SK-N-SH (cell line): ENCODE data around the gene ST7. TPM values are rescaled to one million over a fixed set of nuclear protein-coding genes. Genes with fewer than 3 reads are reported as not detected.

Experiments used
- CTCF ChIA-PET: fragments of 300-600, 350-600 bp; formaldehyde crosslinking; extraction: SDS; loops from one replicate; lab custom pipeline; 2021; lab: Yijun Ruan, JAX
- POLR2A ChIA-PET: fragments of 350-600 bp; sonication (Branson Sonifier 250); formaldehyde crosslinking; extraction: SDS; loops from one replicate; lab custom pipeline; 2020; ENCODE audit warnings: antibody characterized with exemption, inconsistent platforms; lab: Yijun Ruan, JAX
- DNase-seq: peaks from one replicate; pipeline ENCODE4 v3.0.0; 2012
- H2AFZ ChIP-seq: fragments of 200-600 bp; sonication (generic); 2 replicates; pipeline ENCODE4 v1.8.1; 2016; ENCODE audit warnings: antibody characterized with exemption, mild to moderate bottlenecking, low read depth
- H3F3A ChIP-seq: fragments of 200-600 bp; sonication (generic); replicated peaks from 2 replicates; pipeline ENCODE3; 2016; ENCODE audit warnings: antibody characterized with exemption, mild to moderate bottlenecking; ENCODE audit not compliant: insufficient read depth
- H3K27ac ChIP-seq, 2 experiments: fragments of 200-500 bp in 1 of 2; fragments of 200-600 bp in 1 of 2; sonication (Bioruptor generic) in 1 of 2; sonication (generic), shearing (Covaris generic) in 1 of 2; 2 replicates each; pipeline versions ENCODE4 v1.5.1 to v1.6.1; 2014 to 2016; ENCODE audit warnings: low read depth in 2 of 2, inconsistent platforms in 1 of 2, low read length in 1 of 2, mild to moderate bottlenecking in 1 of 2, mixed read lengths in 1 of 2
- H3K27me3 ChIP-seq: fragments of 200-600 bp; sonication (generic), shearing (Covaris generic); 2 replicates; pipeline ENCODE4 v1.6.1; 2016; ENCODE audit warnings: mixed run types; ENCODE audit not compliant: insufficient read depth
- H3K36me3 ChIP-seq, 2 experiments: fragments of 200-500 bp in 1 of 2; fragments of 200-600 bp in 1 of 2; sonication (Bioruptor generic) in 1 of 2; sonication (generic) in 1 of 2; replicated peaks in 1 of 2; 2 replicates each; pipeline versions ENCODE3 to v1.5.1; 2014 to 2016; ENCODE audit warnings: low read length in 1 of 2, mild to moderate bottlenecking in 1 of 2; ENCODE audit not compliant: insufficient read depth in 2 of 2, control insufficient read depth in 1 of 2
- H3K4me1 ChIP-seq, 2 experiments: fragments of 200-500 bp in 1 of 2; fragments of 200-600 bp in 1 of 2; sonication (Bioruptor generic) in 1 of 2; sonication (generic), shearing (Covaris generic) in 1 of 2; 2 replicates each; pipeline versions ENCODE4 v1.5.1 to v1.6.1; 2014 to 2016; ENCODE audit warnings: low read depth in 1 of 2, low read length in 1 of 2, mixed run types in 1 of 2; ENCODE audit not compliant: insufficient read depth in 2 of 2, control insufficient read depth in 1 of 2
- H3K4me2 ChIP-seq: fragments of 200-600 bp; sonication (generic), shearing (Covaris generic); 2 replicates; pipeline ENCODE4 v1.6.1; 2017; ENCODE audit warnings: mixed run types
- H3K4me3 ChIP-seq, 2 experiments: fragments of 200-500 bp in 1 of 2; fragments of 200-600 bp in 1 of 2; sonication (Bioruptor generic) in 1 of 2; sonication (generic), shearing (Covaris generic) in 1 of 2; 2 replicates each; pipeline versions ENCODE4 v1.5.1 to v1.8.1; 2014 to 2016; ENCODE audit warnings: low read depth in 2 of 2, inconsistent platforms in 1 of 2, low read length in 1 of 2, mild to moderate bottlenecking in 1 of 2, mixed read lengths in 1 of 2, moderate library complexity in 1 of 2
- H3K79me2 ChIP-seq: fragments of 200-600 bp; sonication (generic); 2 replicates; pipeline ENCODE4 v1.8.1; 2017; ENCODE audit warnings: mild to moderate bottlenecking; ENCODE audit not compliant: insufficient read depth
- H3K9ac ChIP-seq: fragments of 200-600 bp; sonication (generic); 2 replicates; pipeline ENCODE4 v1.6.1; 2017; ENCODE audit warnings: mixed run types
- H3K9me2 ChIP-seq: fragments of 200-600 bp; sonication (generic); 2 replicates; pipeline ENCODE4 v1.6.1; 2017; ENCODE audit warnings: mixed run types
- H3K9me3 ChIP-seq: fragments of 200-600 bp; sonication (generic); 2 replicates; pipeline ENCODE4 v1.6.1; 2017; ENCODE audit warnings: mixed run types, mild to moderate bottlenecking, moderate library complexity
- H4K20me1 ChIP-seq: fragments of 200-600 bp; sonication (generic); 2 replicates; pipeline ENCODE4 v1.6.1; 2017; ENCODE audit warnings: mild to moderate bottlenecking, mixed run types; ENCODE audit not compliant: insufficient read depth
- FOSL2 ChIP-seq: IDR thresholded peaks from 2 replicates; pipeline ENCODE4 v1.4.0; 2012; ENCODE audit warnings: low read depth, mild to moderate bottlenecking, moderate library complexity, borderline replicate concordance
- FOXJ3 ChIP-seq: sonication (generic); formaldehyde crosslinking; IDR thresholded peaks from 2 replicates; pipeline ENCODE4 v1.5.1; 2020; ENCODE audit warnings: mild to moderate bottlenecking, missing genetic modification reagents
- FOXM1 ChIP-seq: IDR thresholded peaks from 2 replicates; pipeline ENCODE4 v1.4.0; 2012; ENCODE audit warnings: low read depth, mild to moderate bottlenecking
- GABPA ChIP-seq: IDR thresholded peaks from 2 replicates; pipeline ENCODE4 v1.4.0; 2012; ENCODE audit warnings: low read depth, mild to moderate bottlenecking
- GATA2 ChIP-seq: sonication (generic); formaldehyde crosslinking; IDR thresholded peaks from 2 replicates; pipeline ENCODE4 v1.5.0; 2020; ENCODE audit warnings: mild to moderate bottlenecking, missing genetic modification reagents
- MEF2A ChIP-seq: IDR thresholded peaks from 2 replicates; pipeline ENCODE4 v1.4.0; 2012; ENCODE audit warnings: low read depth, borderline replicate concordance
- NFIC ChIP-seq: IDR thresholded peaks from 2 replicates; pipeline ENCODE4 v1.4.0; 2012; ENCODE audit warnings: borderline replicate concordance
- NRF1 ChIP-seq: IDR thresholded peaks from 2 replicates; pipeline ENCODE4 v1.6.1; 2012; ENCODE audit warnings: low read depth, mild to moderate bottlenecking, low read length
- RCOR1 ChIP-seq: fragments of 150-350 bp; IDR thresholded peaks from 2 replicates; pipeline ENCODE4 v1.6.1; 2017; ENCODE audit warnings: antibody characterized with exemption, low read length
- RFX5 ChIP-seq: IDR thresholded peaks from 2 replicates; pipeline ENCODE4 v1.6.1; 2012; ENCODE audit warnings: mild to moderate bottlenecking, improper control_type of control experiment, low read length
- SMC3 ChIP-seq: IDR thresholded peaks from 2 replicates; pipeline ENCODE4 v1.6.1; 2012; ENCODE audit warnings: low read depth, low read length, improper control_type of control experiment
- TAF1 ChIP-seq: IDR thresholded peaks from 2 replicates; pipeline ENCODE4 v1.6.1; 2012; ENCODE audit warnings: low read depth, mild to moderate bottlenecking, low read length, moderate library complexity, borderline replicate concordance
- TCF12 ChIP-seq: IDR thresholded peaks from 2 replicates; pipeline ENCODE4 v1.4.0; 2012
- TEAD4 ChIP-seq: IDR thresholded peaks from 2 replicates; pipeline ENCODE4 v1.4.0; 2012; ENCODE audit warnings: mild to moderate bottlenecking, borderline replicate concordance; ENCODE audit not compliant: insufficient read depth
- WGBS: methylation state at CpG from one replicate; pipeline ENCODE4 v1.1.6; 2017; ENCODE audit warnings: low lambda C conversion rate; 5-methylcytosine and 5-hydroxymethylcytosine counted together
- polyA plus RNA-seq, 3 experiments: library from polyadenylated mRNA; depleted of rRNA; stranded (reverse); fragments of >200 nt; gene quantifications; 2 replicates each; pipeline ENCODE4 v1.2.3, GENCODE V29; 2012
- TF ChIP-seq, protein P1 (sequence below): fragments of 150-350 bp; IDR thresholded peaks from 2 replicates; pipeline ENCODE4 v1.6.1; 2016; ENCODE audit warnings: mild to moderate bottlenecking, low read depth, low read length
- TF ChIP-seq, protein P2 (sequence below): IDR thresholded peaks from 2 replicates; pipeline ENCODE4 v1.4.0; 2012; ENCODE audit warnings: low read depth, borderline replicate concordance
- TF ChIP-seq, protein P3 (sequence below): IDR thresholded peaks from 2 replicates; pipeline ENCODE4 v1.6.1; 2012; ENCODE audit warnings: mild to moderate bottlenecking, low read depth, low read length, moderate library complexity
- TF ChIP-seq, protein P4 (sequence below): fragments of 200-600 bp; sonication (generic); IDR thresholded peaks from 2 replicates; pipeline ENCODE4 v1.6.1; 2017; ENCODE audit warnings: antibody characterized with exemption, mild to moderate bottlenecking, moderate library complexity

Gene ST7
- polyA plus RNA-seq, 1 of the 3 experiments (the other 2 are of a cell fraction): 23.5 TPM

DNA sequence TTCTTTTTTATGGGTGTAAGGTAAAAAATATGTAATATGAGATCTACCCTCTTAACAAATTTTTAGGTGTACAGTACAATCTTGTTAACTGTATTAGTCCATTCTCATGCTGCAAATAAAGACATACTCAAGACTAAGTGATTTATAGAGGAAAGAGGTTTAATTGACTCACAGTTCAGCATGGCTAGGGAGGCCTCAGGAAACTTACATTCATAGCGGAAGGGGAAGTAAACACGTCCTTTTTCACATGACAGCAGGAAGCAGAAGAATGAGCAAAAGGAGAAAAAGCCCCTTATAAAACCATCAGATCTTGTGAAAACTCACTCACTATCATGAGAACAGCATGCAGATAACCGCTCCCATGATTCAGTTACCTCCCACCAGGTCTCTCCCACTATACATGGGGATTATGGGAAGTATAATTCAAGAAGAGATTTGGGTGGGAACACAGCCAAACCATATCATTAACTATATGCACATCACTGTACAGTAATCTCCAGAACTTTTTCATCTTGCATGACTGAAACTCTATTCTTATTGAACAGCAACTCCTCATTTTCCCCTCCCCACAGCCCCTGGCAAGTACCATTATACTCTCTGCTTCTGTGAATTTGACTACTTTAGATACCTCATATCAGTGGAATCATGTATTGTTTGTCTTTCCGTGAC, 242.2 kb downstream of the ST7 start:
- H3K9ac ChIP-seq: no peak overlapping the region
- H3K36me3 ChIP-seq: peaks cover 22 to 24% of the 10 kb centered on the region in 2 experiments
- H3K4me1 ChIP-seq: no peaks in the 10 kb centered on the region
- 95% methylated on average over 4 of the region's 4 CpGs for WGBS
- H3K27me3 ChIP-seq: no peaks in the 10 kb centered on the region
- POLR2A ChIA-PET: no interaction called here
- no peaks in the 10 kb centered on the region for H3K79me2 ChIP-seq
- H3K4me2 ChIP-seq: no peak overlapping the region
- no peaks in the 10 kb centered on the region for H3K9me3 ChIP-seq
- no peak for TF ChIP-seq NRF1
- TF ChIP-seq NFIC: no peak
- no peak for TF ChIP-seq SMC3
- no peak for TF ChIP-seq MEF2A
- no peak for TF ChIP-seq FOXJ3 (CRISPR knock-in tag)
- TF ChIP-seq RCOR1: no peak
- TF ChIP-seq, protein P1, sequence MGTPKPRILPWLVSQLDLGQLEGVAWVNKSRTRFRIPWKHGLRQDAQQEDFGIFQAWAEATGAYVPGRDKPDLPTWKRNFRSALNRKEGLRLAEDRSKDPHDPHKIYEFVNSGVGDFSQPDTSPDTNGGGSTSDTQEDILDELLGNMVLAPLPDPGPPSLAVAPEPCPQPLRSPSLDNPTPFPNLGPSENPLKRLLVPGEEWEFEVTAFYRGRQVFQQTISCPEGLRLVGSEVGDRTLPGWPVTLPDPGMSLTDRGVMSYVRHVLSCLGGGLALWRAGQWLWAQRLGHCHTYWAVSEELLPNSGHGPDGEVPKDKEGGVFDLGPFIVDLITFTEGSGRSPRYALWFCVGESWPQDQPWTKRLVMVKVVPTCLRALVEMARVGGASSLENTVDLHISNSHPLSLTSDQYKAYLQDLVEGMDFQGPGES: no peak
- TF ChIP-seq, protein P2, sequence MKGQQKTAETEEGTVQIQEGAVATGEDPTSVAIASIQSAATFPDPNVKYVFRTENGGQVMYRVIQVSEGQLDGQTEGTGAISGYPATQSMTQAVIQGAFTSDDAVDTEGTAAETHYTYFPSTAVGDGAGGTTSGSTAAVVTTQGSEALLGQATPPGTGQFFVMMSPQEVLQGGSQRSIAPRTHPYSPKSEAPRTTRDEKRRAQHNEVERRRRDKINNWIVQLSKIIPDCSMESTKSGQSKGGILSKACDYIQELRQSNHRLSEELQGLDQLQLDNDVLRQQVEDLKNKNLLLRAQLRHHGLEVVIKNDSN: no peak
- no peak for TF ChIP-seq GATA2 (CRISPR knock-in tag)
- no peaks in the 10 kb centered on the region for H3F3A ChIP-seq
- H3K4me3 ChIP-seq: no peak overlapping the region
- H4K20me1 ChIP-seq: no peaks in the 10 kb centered on the region
- H2AFZ ChIP-seq: no peak overlapping the region
- CTCF ChIA-PET: no interaction called here
- no peaks in the 10 kb centered on the region for H3K9me2 ChIP-seq
- H3K27ac ChIP-seq: no peak overlapping the region
- DNase-seq: no peak

DNA sequence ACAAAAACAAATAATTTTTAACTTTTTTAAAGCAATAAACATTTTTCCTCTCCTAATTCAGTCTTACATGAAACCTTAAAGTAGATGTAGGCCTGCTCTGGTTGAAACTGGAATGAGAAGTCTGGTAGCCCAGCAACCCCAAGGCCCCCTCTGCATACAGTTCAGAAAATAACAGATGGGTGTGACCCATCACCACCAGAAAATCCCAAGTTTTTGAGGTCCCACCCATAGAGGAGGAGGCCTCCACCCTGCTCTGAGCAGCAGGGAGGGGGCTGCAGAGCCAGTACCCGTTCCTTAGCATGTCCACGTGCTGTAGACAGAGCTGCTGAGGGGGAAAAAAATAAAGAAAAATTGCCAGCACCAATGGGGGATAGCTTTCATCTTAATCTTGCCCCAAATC, 246.8 kb downstream of the ST7 start:
- no peaks in the 10 kb centered on the region for H4K20me1 ChIP-seq
- TF ChIP-seq TAF1 (no peak), GATA2 (CRISPR knock-in tag) (no peak), FOSL2 (no peak), TCF12 (no peak), NFIC (no peak), RCOR1 (no peak), GABPA (no peak), RFX5 (no peak), TEAD4 (no peak), FOXM1 (no peak), NRF1 (no peak)
- TF ChIP-seq, protein P3, sequence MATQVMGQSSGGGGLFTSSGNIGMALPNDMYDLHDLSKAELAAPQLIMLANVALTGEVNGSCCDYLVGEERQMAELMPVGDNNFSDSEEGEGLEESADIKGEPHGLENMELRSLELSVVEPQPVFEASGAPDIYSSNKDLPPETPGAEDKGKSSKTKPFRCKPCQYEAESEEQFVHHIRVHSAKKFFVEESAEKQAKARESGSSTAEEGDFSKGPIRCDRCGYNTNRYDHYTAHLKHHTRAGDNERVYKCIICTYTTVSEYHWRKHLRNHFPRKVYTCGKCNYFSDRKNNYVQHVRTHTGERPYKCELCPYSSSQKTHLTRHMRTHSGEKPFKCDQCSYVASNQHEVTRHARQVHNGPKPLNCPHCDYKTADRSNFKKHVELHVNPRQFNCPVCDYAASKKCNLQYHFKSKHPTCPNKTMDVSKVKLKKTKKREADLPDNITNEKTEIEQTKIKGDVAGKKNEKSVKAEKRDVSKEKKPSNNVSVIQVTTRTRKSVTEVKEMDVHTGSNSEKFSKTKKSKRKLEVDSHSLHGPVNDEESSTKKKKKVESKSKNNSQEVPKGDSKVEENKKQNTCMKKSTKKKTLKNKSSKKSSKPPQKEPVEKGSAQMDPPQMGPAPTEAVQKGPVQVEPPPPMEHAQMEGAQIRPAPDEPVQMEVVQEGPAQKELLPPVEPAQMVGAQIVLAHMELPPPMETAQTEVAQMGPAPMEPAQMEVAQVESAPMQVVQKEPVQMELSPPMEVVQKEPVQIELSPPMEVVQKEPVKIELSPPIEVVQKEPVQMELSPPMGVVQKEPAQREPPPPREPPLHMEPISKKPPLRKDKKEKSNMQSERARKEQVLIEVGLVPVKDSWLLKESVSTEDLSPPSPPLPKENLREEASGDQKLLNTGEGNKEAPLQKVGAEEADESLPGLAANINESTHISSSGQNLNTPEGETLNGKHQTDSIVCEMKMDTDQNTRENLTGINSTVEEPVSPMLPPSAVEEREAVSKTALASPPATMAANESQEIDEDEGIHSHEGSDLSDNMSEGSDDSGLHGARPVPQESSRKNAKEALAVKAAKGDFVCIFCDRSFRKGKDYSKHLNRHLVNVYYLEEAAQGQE: no peak
- TF ChIP-seq, protein P4, sequence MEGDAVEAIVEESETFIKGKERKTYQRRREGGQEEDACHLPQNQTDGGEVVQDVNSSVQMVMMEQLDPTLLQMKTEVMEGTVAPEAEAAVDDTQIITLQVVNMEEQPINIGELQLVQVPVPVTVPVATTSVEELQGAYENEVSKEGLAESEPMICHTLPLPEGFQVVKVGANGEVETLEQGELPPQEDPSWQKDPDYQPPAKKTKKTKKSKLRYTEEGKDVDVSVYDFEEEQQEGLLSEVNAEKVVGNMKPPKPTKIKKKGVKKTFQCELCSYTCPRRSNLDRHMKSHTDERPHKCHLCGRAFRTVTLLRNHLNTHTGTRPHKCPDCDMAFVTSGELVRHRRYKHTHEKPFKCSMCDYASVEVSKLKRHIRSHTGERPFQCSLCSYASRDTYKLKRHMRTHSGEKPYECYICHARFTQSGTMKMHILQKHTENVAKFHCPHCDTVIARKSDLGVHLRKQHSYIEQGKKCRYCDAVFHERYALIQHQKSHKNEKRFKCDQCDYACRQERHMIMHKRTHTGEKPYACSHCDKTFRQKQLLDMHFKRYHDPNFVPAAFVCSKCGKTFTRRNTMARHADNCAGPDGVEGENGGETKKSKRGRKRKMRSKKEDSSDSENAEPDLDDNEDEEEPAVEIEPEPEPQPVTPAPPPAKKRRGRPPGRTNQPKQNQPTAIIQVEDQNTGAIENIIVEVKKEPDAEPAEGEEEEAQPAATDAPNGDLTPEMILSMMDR: no peak
- TF ChIP-seq, protein P1: no peak
- H2AFZ ChIP-seq: no peak overlapping the region
- H3F3A ChIP-seq: no peaks in the 10 kb centered on the region
- H3K79me2 ChIP-seq: no peaks in the 10 kb centered on the region
- no peaks in the 10 kb centered on the region for H3K4me1 ChIP-seq
- H3K27me3 ChIP-seq: no peaks in the 10 kb centered on the region
- no peak for DNase-seq
- no peak overlapping the region for H3K27ac ChIP-seq
- ChIA-PET CTCF (interaction anchor here (0.6 to 2.1 kb wide), 3 partner anchors 13 to 212 kb away, joined by 3 to 18 read pairs (median 3); no protein-coding TSS in a partner anchor), POLR2A (no interaction called here)
- no peak overlapping the region for H3K4me3 ChIP-seq
- no peaks in the 10 kb centered on the region; the same call in 1 of the 2 replicates for H3K9me2 ChIP-seq
- WGBS: 52% methylated on average over 2 of the region's 2 CpGs
- H3K9me3 ChIP-seq: no peaks in the 10 kb centered on the region
- H3K9ac ChIP-seq: no peak overlapping the region
- H3K36me3 ChIP-seq: peaks cover 16 to 17% of the 10 kb centered on the region in 2 experiments
- H3K4me2 ChIP-seq: no peak overlapping the region
